Dermis blood vessel endothelial cell (primary cell): ENCODE measurements around the gene IRS4. TPM values are rescaled to one million over a fixed set of nuclear protein-coding genes. Genes with fewer than 3 reads are reported as not detected.

Experiments used
- DNase-seq: peaks from one replicate; pipeline ENCODE4 v3.0.0; 2010
- total RNA-seq: library from RNA; depleted of rRNA; stranded (reverse); fragments of >200 nt; gene quantifications from 2 replicates; pipeline ENCODE4 v1.2.3, GENCODE V29; 2014

IRS4 gene
- under 0.01 and 0.17 TPM in 2 replicates for total RNA-seq

DNA sequence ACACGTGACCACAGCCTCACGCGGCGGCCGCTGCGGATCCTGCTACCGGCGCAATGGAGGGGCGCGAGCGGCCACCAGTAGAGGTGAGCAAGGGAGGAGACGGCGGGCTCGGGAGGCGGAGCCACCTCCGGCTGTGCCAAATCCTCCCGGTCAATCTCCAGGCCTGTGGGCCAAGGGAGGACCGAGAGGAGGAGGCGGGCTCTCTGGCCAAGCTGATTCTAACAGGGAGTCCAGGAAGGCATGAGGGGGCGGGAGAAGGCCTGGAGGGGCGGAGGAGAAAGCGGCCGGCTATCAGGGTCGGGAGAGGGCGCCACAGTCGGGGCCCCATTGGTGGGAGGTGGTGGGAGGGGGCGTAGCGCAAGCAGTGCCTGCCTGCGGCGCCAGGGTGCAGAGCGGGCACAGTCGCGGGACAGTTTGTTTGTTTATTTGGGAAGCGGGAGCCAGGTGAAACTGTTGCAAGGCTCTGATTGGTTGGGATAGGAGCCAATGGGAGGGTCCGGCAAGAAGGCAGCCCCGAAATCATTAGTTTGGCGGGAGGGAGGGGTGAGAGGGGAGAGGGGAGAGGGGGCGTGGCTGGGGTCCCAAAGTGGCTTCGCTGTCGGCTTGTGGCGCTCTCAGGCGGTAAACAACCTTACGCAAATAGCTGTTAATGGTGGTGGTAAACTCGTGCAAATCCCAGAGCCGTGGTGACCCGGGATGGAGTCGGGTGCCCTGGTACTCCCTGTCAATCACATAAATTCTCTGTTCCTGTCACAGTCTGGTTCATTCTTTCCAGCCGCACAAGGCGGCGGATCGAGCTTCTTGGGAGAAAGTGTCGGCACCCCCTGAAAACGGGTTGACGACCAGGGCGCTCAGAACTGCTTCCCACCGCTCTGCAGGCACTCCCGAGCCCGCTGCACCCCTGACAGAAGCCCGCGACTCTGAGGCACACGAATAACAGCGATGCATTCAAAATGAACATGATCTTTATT is at the start of gene IRS4:
IRS4 (minus strand) TSS at position 55 of the 971 bp plus-strand sequence.
- DNase-seq = peak; percentile 13

DNA sequence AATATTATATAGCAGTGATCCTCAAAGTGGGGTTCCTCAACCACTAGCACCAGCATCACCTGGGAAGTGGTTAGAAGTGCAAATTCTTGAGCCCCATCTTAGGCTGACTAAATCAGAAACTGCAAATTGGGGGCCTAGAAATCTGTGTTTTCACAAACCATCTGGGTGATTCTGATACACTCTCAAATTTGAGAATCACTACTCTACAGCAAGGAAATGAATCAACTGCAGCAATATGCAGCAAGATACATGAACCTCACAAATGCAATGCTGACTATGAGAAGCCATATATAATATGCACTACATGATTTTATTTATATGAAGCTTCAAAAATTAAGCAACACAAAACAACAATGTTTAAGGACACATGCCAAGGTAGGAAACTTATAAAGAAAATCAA is 36.2 kb upstream of the IRS4 start:
- DNase-seq = no peak

DNA sequence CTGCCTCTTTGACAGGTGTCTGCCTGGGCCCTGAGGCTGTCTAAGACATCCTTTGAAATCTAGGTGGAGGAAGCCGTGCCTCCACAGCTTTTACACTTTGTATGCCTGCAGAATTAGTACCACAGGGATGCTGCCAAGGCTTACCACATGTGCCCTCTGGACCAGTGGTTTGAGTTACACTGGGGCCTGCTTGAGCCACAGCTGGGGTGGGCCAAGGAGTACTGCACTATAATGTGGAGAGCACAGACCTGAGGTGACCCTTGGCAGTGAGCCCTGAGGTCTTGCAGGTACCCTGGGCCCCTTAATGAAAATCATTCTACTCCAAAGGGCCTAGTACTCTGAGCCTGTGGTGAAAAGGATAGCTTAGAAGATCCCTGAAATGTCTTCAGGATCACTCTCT is 27.2 kb upstream of the IRS4 start:
- no peak for DNase-seq

DNA sequence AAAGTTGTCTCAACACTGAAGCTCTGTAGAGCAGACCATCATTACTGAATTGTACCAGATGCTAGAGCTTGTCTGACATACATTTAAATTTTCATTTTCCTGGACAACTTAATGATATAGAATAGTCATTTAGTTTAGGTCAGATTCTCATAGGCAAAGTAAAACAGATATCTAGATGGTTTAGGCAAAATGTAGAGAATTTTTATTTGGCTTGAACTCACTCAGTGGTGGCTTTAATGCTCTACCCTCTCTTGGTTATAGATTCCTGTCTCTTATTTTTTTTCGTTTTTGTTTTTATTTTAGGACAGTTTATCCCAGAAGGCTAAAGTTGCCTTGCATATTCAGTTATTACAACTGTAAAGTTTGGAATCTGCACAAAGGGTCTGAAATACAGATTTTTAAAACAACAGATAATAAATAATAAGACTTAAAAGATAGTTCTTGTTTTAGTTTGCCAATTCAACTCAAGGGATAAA is 4.0 kb upstream of the IRS4 start:
- DNase-seq = no peak

DNA sequence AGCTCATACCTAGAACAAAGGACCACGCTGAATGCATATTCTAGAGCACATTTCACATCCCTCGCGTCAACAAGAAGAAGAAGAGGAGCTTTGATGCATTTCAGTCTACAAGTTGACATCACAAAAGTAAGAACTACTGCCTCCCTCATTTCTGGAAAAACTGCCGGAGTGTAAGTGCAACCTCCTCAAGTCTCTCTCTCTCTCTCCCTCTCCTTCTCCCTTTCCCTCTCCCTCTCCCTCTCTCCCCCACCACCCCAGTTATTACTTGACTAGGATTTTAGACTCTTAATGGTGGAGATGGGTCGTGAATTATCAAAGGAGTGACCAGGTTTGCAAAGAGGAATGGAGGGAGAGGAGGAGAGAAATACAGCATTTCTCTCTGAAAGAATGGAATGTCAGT is 1.4 kb upstream of the IRS4 start:
- DNase-seq = no peak

DNA sequence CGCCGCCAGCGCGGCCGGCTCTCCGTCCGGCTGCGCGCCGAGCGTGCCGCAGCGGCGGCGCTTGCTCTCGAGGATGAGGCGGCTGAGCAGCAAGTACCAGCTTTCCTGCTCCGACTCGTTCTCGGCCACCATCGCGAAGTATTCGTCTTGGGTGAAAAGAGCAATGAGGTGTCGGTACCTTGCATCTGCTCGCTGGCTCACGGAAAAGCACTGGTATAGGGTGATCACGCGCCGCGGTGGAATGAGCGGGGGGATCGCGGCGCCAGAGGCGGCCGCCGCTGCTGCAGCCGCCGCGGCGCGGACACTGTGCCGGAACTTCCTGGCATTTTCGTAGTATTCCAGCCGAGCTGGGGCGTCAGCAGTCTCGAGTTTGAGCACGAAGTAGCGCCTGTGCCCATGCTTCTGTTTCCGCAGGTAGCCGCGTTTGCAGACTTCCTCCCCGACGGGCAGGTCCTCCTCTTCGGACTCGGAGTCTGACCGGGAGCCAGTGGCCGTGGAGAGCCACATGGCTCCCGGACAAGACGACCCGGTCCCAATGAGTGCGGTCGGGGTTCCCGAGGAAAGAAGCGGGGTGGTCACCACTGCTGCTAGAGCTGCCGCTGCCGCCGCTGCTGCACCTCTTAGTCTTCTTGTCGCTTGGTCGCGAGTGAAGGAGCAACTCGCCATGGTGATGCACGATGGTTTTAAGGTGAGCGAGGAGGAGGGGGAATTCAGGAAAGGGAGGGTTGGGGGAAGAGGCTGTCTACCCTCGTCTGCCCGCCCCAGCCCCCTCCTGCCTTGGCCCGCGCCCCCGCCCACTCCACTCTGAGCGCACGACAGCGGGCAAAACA is 469 bp downstream of the IRS4 start:
- DNase-seq = peak; percentile 12

DNA sequence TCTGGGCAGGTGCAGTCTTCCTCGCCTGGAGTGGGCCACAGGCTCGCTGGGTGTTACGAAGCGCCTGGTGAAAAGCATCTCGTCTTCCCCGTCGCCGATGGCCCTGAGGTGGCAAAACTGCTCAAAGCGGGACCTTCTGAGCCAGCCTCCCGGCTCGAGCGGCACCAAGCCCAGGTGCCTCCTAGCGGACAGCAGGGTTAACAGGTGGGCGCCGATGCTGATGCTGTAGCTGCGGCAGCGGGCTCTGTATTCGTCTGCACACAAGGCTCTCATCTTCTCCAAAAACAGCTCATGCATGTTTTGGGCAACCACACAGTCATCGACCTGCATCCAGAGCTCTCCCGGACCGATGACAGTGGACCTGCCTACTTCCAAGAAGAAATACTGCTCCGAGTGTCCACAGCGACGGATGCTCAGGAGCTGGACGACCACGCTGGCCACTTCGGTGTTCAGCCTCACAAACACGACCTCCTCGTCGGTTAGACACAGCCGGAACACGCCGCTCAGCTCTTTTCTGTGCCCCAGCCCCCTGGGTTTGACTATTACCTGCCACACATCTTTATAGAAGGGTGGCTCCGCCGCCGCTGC is 1.2 kb downstream of the IRS4 start:
- DNase-seq = peak; percentile 2

DNA sequence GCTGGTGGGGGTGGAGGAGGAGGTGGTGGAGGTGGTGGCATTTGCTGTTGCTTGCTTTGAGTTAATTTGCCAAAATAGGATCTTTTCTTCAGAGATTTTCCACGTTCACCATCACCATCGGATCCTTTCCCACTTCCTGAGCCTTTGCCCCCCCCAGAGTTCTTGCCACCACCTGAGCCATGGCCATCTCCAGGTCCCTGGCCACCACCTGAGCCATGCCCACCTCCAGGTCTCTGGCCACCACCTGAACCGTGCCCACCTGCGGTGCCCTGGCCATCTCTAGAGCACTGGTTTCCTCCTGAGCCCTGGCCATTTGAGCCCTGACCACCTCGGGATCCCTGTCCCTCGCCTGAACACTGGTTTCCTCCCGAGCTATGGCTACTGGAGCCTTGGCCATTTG is 1.9 kb downstream of the IRS4 start:
- DNase-seq = no peak

DNA sequence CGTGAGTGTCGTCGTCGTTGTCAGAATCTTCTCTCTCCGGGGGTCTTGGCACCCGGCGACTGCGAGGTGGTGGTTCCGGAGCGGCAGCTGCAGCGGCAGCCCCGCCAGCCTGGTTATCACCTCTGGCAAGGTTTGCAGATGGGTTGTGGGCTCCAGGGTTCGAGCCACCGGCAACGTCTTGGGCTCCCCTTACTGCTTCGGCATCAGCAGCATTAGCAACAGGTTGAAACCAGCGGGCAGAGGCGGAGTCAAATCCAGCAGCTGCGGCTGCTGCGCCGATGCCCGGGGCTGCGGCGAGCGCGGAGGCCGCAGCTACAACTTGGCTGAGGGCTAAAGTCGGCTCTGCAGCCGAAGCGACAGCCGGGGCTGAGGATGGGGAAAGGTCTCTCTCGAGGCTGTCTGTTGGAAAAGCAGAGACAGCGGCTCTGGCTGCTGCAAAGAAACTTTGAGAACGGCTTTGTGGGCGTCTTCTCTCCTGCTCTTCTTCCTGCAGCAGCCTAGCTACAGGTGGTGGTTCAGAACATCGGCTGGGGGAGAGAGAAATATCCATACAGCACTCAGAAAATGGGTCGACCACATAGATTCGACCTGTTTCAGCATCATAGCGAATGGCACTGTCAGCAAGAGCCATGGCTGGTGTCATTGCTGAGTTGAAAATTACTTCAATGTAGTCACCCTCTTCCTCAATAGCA is 3.6 kb downstream of the IRS4 start:
- no peak for DNase-seq

DNA sequence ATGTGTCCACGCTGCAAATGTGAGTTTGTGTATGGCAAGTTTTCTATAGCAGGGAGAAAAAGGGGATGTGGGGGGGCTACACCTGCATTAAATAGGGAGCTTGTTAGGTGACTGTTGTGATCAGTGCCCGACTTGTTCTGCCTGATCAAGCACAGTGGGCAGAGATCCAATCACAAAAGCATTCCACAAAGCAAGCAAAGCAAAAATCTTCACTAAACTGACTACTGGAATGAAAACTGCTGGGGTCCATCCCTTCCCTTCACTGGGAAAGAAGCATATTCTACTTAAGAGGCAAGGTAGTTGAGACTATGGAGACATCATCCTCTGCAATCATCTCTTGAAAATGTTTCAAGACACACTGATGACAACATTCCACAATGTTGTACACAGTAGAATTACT is 5.2 kb downstream of the IRS4 start:
- no peak for DNase-seq

DNA sequence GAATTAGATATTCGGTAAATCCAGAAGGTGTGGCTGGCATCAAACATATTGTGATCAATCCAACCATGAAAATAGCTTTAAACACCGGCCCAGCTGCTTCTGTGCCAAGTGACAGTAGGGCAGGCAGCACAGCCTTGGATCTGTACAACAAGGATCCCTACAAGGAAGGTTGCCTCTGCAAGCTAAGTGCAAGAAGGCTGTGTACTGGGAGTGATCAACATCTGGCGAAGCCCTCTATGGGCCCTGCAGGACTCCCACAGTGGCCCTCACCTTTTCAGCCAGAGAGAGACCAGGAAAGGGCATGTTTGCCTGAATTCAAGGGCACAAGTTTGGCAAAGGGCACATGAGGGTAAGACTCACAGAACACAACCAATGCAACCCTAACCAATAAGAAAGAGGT is 9.6 kb downstream of the IRS4 start:
- DNase-seq = no peak

DNA sequence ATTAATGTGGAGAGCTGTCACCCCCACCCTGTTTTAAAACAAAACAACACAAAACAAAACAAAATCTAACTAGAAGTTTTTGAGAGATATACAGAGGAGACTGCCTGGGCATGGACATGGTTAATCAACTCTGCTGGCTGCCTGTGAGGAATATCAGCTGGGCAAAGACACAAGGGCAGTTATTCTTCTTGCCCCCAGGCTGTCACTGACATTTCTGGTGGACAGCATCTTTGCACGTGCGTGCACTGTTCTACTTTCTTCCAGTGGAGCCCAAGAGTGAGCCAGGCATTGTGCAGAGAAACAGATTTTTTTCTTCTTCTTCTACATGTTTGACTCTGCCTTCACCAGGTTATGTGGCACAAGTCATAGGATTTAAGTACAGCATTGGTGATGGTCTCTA is 13.8 kb downstream of the IRS4 start:
- DNase-seq = no peak

DNA sequence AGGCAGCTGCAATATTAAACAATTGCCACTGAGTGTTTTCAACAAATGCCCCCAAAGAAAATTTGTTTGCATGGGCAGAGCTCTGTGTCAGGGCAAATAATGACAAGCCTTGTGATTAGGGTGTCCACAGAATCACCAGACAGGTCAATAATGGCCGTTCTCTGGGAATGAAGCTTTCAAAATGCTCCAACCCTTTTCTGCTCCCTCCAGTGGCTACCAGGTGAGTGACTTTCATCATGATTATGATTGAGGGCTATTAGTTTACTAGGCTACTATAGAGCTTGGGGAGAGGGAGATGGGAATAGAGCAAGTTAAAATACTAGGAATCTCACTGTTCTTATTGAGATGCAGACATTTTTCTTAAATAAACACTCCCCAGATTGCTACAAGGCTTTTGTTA is 23.5 kb downstream of the IRS4 start:
- DNase-seq = no peak

DNA sequence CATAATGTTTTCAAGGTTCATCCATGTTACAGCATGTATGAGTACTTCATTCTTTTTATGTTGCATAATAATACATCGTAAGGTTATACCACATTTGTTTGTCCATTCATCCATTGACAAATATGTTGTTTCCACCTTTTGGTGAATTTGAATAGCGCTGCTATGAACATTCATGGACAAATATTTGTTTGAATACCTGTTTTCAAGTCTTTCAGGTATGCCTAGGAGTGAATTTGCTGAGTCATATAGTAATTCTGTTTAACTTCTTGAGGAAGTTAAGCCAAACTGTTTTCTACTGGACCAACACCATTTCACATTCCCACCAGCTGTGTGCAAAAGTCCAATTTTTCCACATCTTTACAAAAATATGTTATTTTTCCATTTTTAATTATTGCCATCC is 31.5 kb downstream of the IRS4 start:
- no peak for DNase-seq

DNA sequence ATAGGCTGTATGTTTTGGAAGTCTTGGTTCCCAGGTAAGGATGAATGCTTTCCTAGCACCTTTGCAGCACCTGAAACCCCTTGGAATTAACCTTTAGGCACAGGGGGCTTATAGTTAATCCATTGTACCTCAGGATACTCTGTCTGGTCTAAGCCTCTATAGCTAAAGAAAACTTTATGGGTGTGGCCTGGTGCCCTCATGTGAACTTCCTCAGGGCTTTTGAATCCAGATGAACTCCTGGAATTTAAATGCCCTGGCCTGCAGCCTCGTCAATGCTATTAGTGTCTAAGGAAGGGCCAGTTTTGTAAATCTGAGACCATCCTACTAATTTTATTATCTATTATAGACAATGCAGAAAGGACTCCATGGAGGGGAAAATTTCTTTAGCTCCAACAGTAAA is 33.8 kb downstream of the IRS4 start:
- no peak for DNase-seq

DNA sequence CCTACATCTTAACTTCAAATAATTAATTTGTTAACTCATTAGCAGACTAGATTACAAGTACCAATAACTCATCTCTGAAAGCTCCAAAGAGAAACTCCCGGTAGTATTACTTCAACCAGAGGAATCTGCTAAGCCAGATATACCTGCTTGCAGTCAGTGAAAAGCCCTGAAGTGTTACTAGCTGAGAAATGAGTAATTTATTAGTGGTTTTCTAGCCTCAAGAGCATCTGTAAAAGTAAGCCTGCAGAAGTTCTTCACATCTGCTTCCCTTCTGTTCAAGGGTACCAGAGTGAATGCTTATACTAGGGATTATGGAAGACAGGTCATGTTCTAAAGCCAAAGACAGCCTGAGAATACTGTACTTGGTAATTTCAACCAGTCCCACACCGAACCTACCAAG is 34.7 kb downstream of the IRS4 start:
- DNase-seq = peak; percentile 0

DNA sequence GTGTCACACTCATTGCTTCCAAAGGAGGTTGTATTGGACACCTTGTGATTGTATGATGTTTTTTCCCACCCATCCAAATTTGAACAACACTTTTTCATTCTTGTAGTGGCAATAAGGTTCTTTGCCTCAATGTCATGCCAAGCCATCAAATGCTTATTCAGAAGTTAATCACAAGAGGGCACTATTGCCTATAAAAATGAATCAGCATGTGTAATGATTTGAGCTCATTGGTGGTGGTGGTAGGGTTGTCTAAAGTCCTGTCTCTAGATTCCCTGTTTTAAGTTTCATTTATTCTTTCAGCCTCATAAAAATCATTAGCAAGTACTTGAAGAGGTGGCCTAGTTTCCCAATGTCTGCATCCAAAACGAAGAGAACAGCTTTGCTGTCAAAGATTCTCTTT is 37.0 kb downstream of the IRS4 start:
- DNase-seq = peak; percentile 55

DNA sequence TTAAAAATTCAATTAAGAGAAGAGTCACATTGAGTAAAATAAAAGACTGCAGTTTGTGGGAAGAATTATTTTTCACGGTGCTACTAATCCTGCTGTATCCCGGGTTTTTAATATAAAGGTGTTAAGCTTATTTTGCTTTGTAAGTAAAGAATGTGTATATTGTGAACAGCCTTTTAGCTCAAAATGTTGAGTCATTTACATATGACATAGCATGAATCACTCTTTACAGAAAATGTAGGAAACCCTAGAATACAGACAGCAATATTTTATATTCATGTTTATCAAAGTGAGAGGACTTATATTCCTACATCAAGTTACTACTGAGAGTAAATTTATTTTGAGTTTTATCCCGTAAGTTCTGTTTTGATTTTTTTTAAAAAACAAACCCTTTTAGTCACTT is 39.7 kb downstream of the IRS4 start:
- no peak for DNase-seq
